GM18868 (cell line): Measurements from ENCODE around the gene ZNF415.
"Not testable (repeated sequence)": the region's sequence is repeated elsewhere in the genome, so short reads cannot be mapped to it uniquely, and the experiment has no call there.

Source experiments
- ATAC-seq: cut with Tn5 transposase; IDR thresholded peaks from one replicate; pipeline ENCODE4 v1.9.1; 2021; ENCODE audit warnings: mild to moderate bottlenecking, moderate library complexity; ENCODE audit not compliant: unreplicated experiment

The ZNF415 gene

DNA sequence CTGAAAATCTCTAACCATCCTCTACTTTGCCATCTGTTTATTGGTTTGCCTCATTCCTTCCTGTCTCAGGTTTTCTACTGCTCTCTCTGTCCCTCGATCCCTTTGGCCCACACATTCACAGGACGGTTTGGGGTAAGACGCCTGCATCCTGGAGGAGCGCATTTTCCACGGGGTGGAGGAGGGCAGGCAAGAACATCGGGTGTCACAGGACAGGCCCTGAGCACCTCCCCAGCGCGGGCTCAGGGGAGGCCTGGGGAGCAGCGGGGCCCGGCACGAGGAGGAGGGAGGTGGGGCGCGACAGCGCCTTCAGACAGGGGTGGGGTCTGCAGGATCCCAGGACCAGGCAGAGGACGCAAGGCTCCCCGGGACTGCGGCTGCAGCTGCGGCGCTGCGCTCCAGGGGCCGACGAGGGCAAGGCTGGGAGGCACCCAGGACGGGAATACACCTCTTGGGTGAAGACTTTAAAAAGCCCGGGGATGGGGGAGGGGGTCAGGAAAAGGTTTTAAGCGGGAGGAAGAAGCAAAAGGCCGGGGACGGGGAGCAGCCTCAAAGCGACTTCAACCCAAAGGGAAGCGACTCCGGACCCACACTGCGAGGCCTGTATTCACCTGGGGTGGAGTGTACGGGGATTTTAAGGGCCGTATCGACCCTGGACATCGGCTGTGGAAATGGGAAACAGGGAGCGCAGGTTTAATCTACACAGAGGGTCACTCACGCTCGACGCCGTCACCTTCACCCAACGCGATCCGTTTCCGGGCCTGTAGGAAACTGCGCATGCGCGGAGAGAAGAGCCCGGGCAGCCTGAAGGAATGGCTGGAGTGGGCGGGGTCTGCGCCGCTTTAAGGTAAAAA, at the start of gene ZNF415:
TSS of gene ZNF415 (minus strand) at position 770 of the 851 bp plus-strand sequence. CDS start 10,234 bp downstream, outside the sequence.
- ATAC-seq, result no peak

DNA sequence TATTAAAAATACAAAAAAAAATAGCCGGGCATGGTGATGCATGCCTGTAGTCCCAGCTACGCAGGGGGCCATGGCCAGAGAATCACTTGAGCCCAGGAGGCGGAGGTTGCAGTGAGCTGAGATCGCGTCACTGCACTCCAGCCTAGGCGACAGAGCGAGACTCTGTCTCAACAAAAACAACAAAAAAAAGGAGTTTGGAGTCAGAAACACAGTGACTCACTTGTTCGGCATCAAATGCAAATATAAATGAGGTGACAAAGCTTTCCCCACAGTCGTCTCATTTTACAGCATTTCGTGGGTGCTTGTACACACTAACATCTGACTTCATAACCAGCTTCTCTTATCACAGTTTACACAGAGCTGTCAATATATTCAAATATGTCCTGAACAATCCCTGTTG, 49.5 kb upstream of the ZNF415 start:
- ATAC-seq, result no peak

- no peak for ATAC-seq
Observed at GRCh38 chr19:53177986-53178385, 45.3 kb upstream of the ZNF415 start.

DNA sequence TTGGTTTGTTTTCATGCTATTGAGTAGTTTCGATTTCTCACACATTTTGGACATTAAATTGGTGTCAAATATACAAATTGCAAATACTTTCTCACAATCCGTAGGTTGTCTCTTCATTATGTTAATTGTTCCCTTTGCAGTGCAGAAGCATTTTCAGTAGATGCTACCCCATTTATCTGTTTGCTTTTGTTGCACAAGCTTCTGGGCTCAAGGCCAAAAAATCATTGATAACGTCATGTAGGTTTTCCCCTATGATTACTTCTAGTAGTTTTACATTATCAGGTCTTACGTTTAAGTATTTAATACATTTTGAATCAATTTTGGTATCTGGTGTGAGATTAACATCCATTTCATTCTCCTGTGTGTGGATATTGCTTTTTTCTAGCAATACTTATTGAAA, 40.2 kb upstream of the ZNF415 start:
- ATAC-seq, result no peak

- no peak for ATAC-seq
Observed at GRCh38 chr19:53165691-53166091, 33.0 kb upstream of the ZNF415 start.

- no peak for ATAC-seq
Observed at GRCh38 chr19:53161123-53161522, 28.4 kb upstream of the ZNF415 start.

- no peak for ATAC-seq
Observed at GRCh38 chr19:53160350-53160749, 27.6 kb upstream of the ZNF415 start.

GRCh38 chr19:53158119-53158656, 25.5 kb upstream of the ZNF415 start:
- no peak for ATAC-seq

- no peak for ATAC-seq
Observed at GRCh38 chr19:53157626-53158025, 24.9 kb upstream of the ZNF415 start.

GRCh38 chr19:53156850-53157249, 24.1 kb upstream of the ZNF415 start:
- no peak for ATAC-seq

GRCh38 chr19:53147645-53148044, 14.9 kb upstream of the ZNF415 start:
- no peak for ATAC-seq

- ATAC-seq, result no peak
Observed at GRCh38 chr19:53140351-53140750, 7.6 kb upstream of the ZNF415 start.

GRCh38 chr19:53136432-53136831, 3.7 kb upstream of the ZNF415 start:
- no peak for ATAC-seq

- no peak for ATAC-seq
Observed at GRCh38 chr19:53131727-53132126, 983 bp downstream of the ZNF415 start.

DNA sequence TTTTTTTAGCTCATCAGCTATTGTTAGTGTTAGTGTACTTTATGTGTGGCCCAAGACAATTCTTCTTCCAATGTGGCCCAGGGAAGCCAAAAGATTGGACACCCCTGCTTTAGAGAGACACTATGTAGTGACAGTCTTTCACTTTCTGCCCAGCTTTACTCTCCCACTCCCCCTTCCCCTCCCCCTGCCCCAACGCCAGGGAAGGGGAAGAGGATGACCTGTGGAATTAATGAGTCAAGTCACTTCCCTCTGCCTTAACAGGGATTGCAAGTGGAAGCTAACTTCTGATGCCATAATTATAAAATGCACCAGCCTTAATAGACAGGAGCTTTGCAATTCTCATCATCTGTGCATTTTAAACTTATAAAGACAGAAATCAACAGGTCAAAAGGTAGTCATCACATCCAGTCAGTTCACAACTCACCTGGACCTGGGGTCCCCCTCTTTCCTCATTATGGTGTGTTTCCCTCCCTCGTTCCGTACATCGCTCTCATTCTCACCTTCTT, 1.6 kb downstream of the ZNF415 start:
- ATAC-seq, result no peak

- ATAC-seq, result no peak
Observed at GRCh38 chr19:53130506-53130905, 2.2 kb downstream of the ZNF415 start.

- not testable (repeated sequence) for ATAC-seq
Observed at GRCh38 chr19:53126733-53127526, 5.8 kb downstream of the ZNF415 start.

DNA sequence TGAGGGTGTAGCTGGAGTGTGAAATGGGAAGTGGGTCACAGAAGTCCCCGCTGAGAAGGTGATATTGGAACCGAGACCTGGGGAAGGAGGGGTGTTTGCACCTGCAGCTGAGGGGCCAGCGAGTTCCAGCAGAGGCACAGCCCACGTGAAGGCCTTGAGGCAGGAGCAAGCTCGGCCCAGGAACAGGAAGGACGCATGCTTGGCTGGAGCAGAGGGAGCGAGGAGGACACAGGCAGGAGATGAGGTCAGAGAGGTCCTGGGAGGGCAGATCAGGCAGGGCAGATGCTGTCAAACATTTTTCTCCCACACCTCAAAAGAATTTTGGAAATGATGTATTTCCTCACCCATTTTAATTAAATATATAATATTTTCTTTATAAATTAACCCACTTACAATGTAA, 9.3 kb downstream of the ZNF415 start:
- ATAC-seq, result no peak

DNA sequence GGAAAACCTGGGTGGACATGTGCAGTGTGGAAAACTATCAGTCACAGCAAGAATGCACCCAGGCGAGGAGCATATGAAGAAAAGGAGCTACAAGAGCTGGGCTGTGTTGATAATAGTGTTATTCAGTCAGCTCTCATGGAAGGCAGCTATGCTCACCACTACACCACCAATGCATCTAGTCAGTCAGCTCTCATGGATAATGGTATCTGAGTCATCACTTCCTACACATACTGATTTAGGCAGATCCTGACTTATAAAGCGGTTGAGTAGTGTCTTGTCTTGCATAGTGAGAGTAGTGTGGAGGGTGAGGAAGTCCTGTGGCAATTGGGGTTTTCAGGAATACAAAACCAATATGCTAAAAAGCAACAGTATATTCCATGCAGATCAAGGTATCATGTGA, 20.4 kb downstream of the ZNF415 start:
- no peak for ATAC-seq

DNA sequence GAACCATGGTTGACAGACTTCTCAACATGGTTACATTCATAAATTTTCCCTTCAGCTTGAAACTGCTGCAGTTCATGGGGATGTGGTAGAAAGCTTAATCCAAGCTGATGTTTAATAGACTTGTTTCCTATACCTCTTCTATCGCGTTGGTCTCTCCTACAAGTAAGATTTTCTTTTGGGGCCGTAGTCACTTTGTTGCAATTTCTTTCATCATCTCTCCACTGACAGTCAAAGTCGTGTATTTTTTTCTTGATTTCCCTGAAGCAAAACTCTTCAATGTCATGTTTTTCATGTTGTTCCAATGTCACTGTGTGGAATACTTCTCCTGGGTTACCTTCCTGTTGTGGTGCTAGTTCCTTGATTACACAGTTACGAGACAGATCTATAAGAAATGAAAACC, 23.2 kb downstream of the ZNF415 start:
- ATAC-seq, result no peak
